Measurements from ENCODE around the gene CDH4.
"Not testable (repeated sequence)": the region's sequence is repeated elsewhere in the genome, so short reads cannot be mapped to it uniquely, and the experiment has no call there.

- TF ChIP-seq CTCF (IDR thresholded peaks at IDR 0.05); POLR2AphosphoS5 (IDR thresholded peaks at IDR 0.05; ENCODE audit: low read depth, low read length); REST (IDR thresholded peaks at IDR 0.05; ENCODE audit: insufficient read depth in 1 of 2, low read depth in 2 of 2, low read length in 1 of 2); SIN3A (IDR thresholded peaks at IDR 0.05; ENCODE audit: borderline replicate concordance, insufficient read depth, low read depth, low read length); TCF7L2 (IDR thresholded peaks at IDR 0.05; ENCODE audit: low read depth, low read length): not testable (repeated sequence)
Observed at GRCh38 chr20:61944967-61945366, 692.9 kb downstream of the CDH4 start.
